KMS-11 (cell line): ENCODE data around the gene NAP1L5.

Source experiments
- H2AFZ ChIP-seq: fragments of 200-600 bp; sonication (generic); 2 replicates; pipeline ENCODE4 v1.6.1; 2016; ENCODE audit warnings: antibody characterized with exemption, mixed run types, low read depth
- H3K27ac ChIP-seq: fragments of 200-600 bp; sonication (generic); 2 replicates; pipeline ENCODE4 v1.6.1; 2016; ENCODE audit warnings: mild to moderate bottlenecking, mixed run types
- H3K27me3 ChIP-seq: fragments of 200-600 bp; sonication (generic); 2 replicates; pipeline ENCODE4 v1.6.1; 2017; ENCODE audit warnings: mild to moderate bottlenecking, low read depth, mixed run types, moderate library complexity; ENCODE audit not compliant: insufficient read depth
- H3K36me3 ChIP-seq: fragments of 200-600 bp; sonication (generic); 2 replicates; pipeline ENCODE4 v1.6.1; 2017; ENCODE audit warnings: mild to moderate bottlenecking, mixed run types; ENCODE audit not compliant: insufficient read depth
- H3K4me1 ChIP-seq: fragments of 200-600 bp; sonication (generic); 2 replicates; pipeline ENCODE4 v1.6.1; 2016; ENCODE audit warnings: mild to moderate bottlenecking, low read depth, mixed run types; ENCODE audit not compliant: poor library complexity, severe bottlenecking
- H3K4me2 ChIP-seq: fragments of 200-600 bp; sonication (generic); 2 replicates; pipeline ENCODE4 v1.7.0; 2016; ENCODE audit warnings: mild to moderate bottlenecking, mixed run types
- H3K4me3 ChIP-seq: fragments of 200-600 bp; sonication (generic); IDR thresholded peaks from 2 replicates; pipeline ENCODE4 v1.6.1; 2017; ENCODE audit warnings: low read depth, low read length, mixed read lengths; ENCODE audit not compliant: insufficient read depth
- H3K79me2 ChIP-seq: fragments of 200-600 bp; sonication (generic); 2 replicates; pipeline ENCODE4 v1.6.1; 2016; ENCODE audit warnings: low read depth, mixed run types; ENCODE audit not compliant: insufficient read depth
- H3K9ac ChIP-seq: fragments of 200-600 bp; sonication (generic); 2 replicates; pipeline ENCODE4 v1.6.1; 2016; ENCODE audit warnings: mild to moderate bottlenecking, mixed run types
- H4K20me1 ChIP-seq: fragments of 200-600 bp; sonication (generic); 2 replicates; pipeline ENCODE4 v1.6.1; 2016; ENCODE audit warnings: mild to moderate bottlenecking, mixed run types; ENCODE audit not compliant: insufficient read depth
- CTCF ChIP-seq: fragments of 200-600 bp; sonication (generic); conservative IDR thresholded peaks from 2 replicates; pipeline ENCODE4 v1.6.1; 2017; ENCODE audit warnings: low read depth, mild to moderate bottlenecking, antibody characterized with exemption, low read length, moderate library complexity, mixed read lengths

The NAP1L5 gene

GRCh38 chr4:88713782-88714181 lies 16.2 kb upstream of the NAP1L5 start:
- no peak overlapping the region for H3K4me2 ChIP-seq
- no peak for TF ChIP-seq CTCF

GRCh38 chr4:88709989-88710388 lies 12.4 kb upstream of the NAP1L5 start:
- Histone ChIP-seq H3K9ac (no peak overlapping the region), H3K79me2 (no peaks in the 10 kb centered on the region), H3K4me3 (no peak overlapping the region), H3K36me3 (no peaks in the 10 kb centered on the region), H3K27ac (no peak overlapping the region), H2AFZ (no peak overlapping the region), H3K27me3 (no peaks in the 10 kb centered on the region), H3K4me2 (no peak overlapping the region), H3K4me1 (no peaks in the 10 kb centered on the region), H4K20me1 (no peaks in the 10 kb centered on the region)
- no peak for TF ChIP-seq CTCF

More at GRCh38 chr4:88713782-88714181, 16.2 kb upstream of the NAP1L5 start:
- Histone ChIP-seq H3K4me3 (no peak overlapping the region), H3K4me1 (no peaks in the 10 kb centered on the region), H4K20me1 (no peaks in the 10 kb centered on the region), H3K9ac (no peak overlapping the region), H3K36me3 (no peaks in the 10 kb centered on the region), H3K79me2 (no peaks in the 10 kb centered on the region), H2AFZ (no peak overlapping the region), H3K27ac (no peak overlapping the region), H3K27me3 (no peaks in the 10 kb centered on the region)

GRCh38 chr4:88706574-88706973 lies 8.9 kb upstream of the NAP1L5 start:
- TF ChIP-seq CTCF: 0 out of 2 replicates have a peak, but pooled peaks have one; percentile 12
- Histone ChIP-seq H3K27ac (no peak overlapping the region), H3K79me2 (no peaks in the 10 kb centered on the region), H3K27me3 (no peaks in the 10 kb centered on the region), H3K4me3 (no peak overlapping the region), H4K20me1 (no peaks in the 10 kb centered on the region), H3K4me1 (no peaks in the 10 kb centered on the region), H3K9ac (no peak overlapping the region), H3K36me3 (no peaks in the 10 kb centered on the region), H3K4me2 (no peak overlapping the region), H2AFZ (no peak overlapping the region)

GRCh38 chr4:88705805-88706492 lies 8.3 kb upstream of the NAP1L5 start:
- H3K36me3 ChIP-seq: no peaks in the 10 kb centered on the region
- no peak overlapping the region for H3K27ac ChIP-seq
- H3K4me2 ChIP-seq: no peak overlapping the region
- H3K79me2 ChIP-seq: no peaks in the 10 kb centered on the region
- H4K20me1 ChIP-seq: no peaks in the 10 kb centered on the region
- TF ChIP-seq CTCF: no peak
- H3K9ac ChIP-seq: no peak overlapping the region
- H2AFZ ChIP-seq: no peak overlapping the region
- H3K27me3 ChIP-seq: no peaks in the 10 kb centered on the region
- no peaks in the 10 kb centered on the region for H3K4me1 ChIP-seq
- no peak overlapping the region for H3K4me3 ChIP-seq
